H1 (cell line): ENCODE results near the gene TRIM5. TPM values are rescaled to one million over a fixed set of nuclear protein-coding genes. Genes with fewer than 3 reads are reported as not detected.

Source experiments
- CTBP2 ChIP-seq: IDR thresholded peaks from 2 replicates; pipeline ENCODE4 v1.7.0; 2011; ENCODE audit warnings: borderline replicate concordance, mild to moderate bottlenecking, moderate library complexity, mixed read lengths, low read length; ENCODE audit not compliant: insufficient read depth, insufficient read length
- POLR2AphosphoS5 ChIP-seq: IDR thresholded peaks from 2 replicates; pipeline ENCODE4 v1.6.1; 2011; ENCODE audit warnings: low read depth, low read length
- polyA plus RNA-seq, 7 experiments: library from polyadenylated mRNA; depleted of rRNA in 3 of 7; stranded (reverse) in 5 of 7; unstranded in 2 of 7; fragments of >200 nt in 5 of 7; fragments of 200-250 nt in 2 of 7; gene quantifications; 1 replicate in 5 of 7; 2 replicates in 1 of 7; 4 replicates in 1 of 7; pipeline versions ENCODE4 v1.2.1 to v1.2.3, GENCODE V29; 2011 to 2013; ENCODE audit warnings: missing spikeins in 2 of 7, mixed read lengths in 2 of 7
- total RNA-seq: library from RNA; stranded (reverse); fragmentation: NEBNext Ultra II Directional; extraction: Animal tissue kit (Norgen Biotek cat#: 25700); gene quantifications from 2 replicates; pipeline ENCODE4 v1.2.1, GENCODE V29; 2021
- TF ChIP-seq, protein P1 (sequence below): IDR thresholded peaks from 2 replicates; pipeline ENCODE4 v1.6.1; 2011; ENCODE audit warnings: low read depth, mild to moderate bottlenecking, low read length; ENCODE audit not compliant: insufficient read depth

TRIM5 gene
- total and polyA plus RNA-seq, 2 of the 8 experiments (the other 6 are each of a cell fraction or from before 2014, with no cell fraction given), result 23.5 to 35.5 TPM

GRCh38 chr11:5701055-5701577 is 16.2 kb upstream of the TRIM5 start (continued):
- TF ChIP-seq POLR2AphosphoS5 (no peak), CTBP2 (no peak)
- TF ChIP-seq, protein P1, sequence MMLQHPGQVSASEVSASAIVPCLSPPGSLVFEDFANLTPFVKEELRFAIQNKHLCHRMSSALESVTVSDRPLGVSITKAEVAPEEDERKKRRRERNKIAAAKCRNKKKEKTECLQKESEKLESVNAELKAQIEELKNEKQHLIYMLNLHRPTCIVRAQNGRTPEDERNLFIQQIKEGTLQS, result no peak
